Activated CD4-positive, alpha-beta memory T cell treated with anti-CD3 and anti-CD28 coated beads, Interleukin-2, amount 10 ng/mL, durations not matched to agents 7 days and 5 days (primary cell): Measurements from ENCODE around the gene WWTR1. TPM values are rescaled to one million over a fixed set of nuclear protein-coding genes. Genes with fewer than 3 reads are reported as not detected.

ENCODE experiments used
- CTCF ChIA-PET: fragments of 350-600 bp; sonication (Branson Sonifier 250); formaldehyde crosslinking; loops from one replicate; lab custom pipeline; 2021; ENCODE audit warnings: antibody characterized with exemption, inconsistent platforms; lab: Charles Lee
- POLR2A ChIA-PET: fragments of 350-600 bp; sonication (Branson Sonifier 250); formaldehyde crosslinking; loops from one replicate; lab custom pipeline; 2021; ENCODE audit warnings: antibody characterized with exemption; lab: Charles Lee
- DNase-seq: peaks from one replicate; pipeline ENCODE4 v3.0.0-alpha.2; 2020
- H3K27ac Mint-ChIP-seq: one replicate; pipeline ENCODE4 v1.8.0; 2021; ENCODE audit warnings: mild to moderate bottlenecking, mixed read lengths
- H3K27me3 Mint-ChIP-seq: one replicate; pipeline ENCODE4 v1.8.0; 2021; ENCODE audit warnings: mixed read lengths
- H3K36me3 Mint-ChIP-seq: one replicate; pipeline ENCODE4 v1.8.0; 2021; ENCODE audit warnings: low read depth, mixed read lengths
- H3K4me1 Mint-ChIP-seq: one replicate; pipeline ENCODE4 v1.8.0; 2021; ENCODE audit warnings: mixed read lengths
- H3K4me3 Mint-ChIP-seq: one replicate; pipeline ENCODE4 v1.8.0; 2021; ENCODE audit warnings: mild to moderate bottlenecking, mixed read lengths
- H3K9me3 Mint-ChIP-seq: one replicate; pipeline ENCODE4 v1.8.0; 2021; ENCODE audit warnings: mixed read lengths
- total RNA-seq, 2 experiments: library from RNA; stranded (reverse); gene quantifications; one replicate each; pipeline ENCODE4 v1.2.3, GENCODE V29; 2021

The WWTR1 gene
- total RNA-seq, 2 experiments from 2014 or later, result 1.9 to 2.1 TPM

GRCh38 chr3:149648525-149648924 lies 9.3 kb downstream of the WWTR1 start:
- no peaks in the 10 kb centered on the region for H3K9me3 Mint-ChIP-seq
- H3K4me1 Mint-ChIP-seq, result no peaks in the 10 kb centered on the region
- CTCF ChIA-PET, result no interaction called here
- DNase-seq, result no peak
- no peak overlapping the region for H3K27ac Mint-ChIP-seq
- POLR2A ChIA-PET, result no interaction called here
- no peak overlapping the region for H3K4me3 Mint-ChIP-seq
- no peaks in the 10 kb centered on the region for H3K36me3 Mint-ChIP-seq
- H3K27me3 Mint-ChIP-seq, result peaks cover 10% of the 10 kb centered on the region

- peaks cover 10% of the 10 kb centered on the region for H3K27me3 Mint-ChIP-seq
- ChIA-PET POLR2A (interaction anchor here (0.6 kb wide), 1 partner anchor 10 kb away, joined by 3 read pairs; no protein-coding TSS in a partner anchor), CTCF (interaction anchor here (0.6 kb wide), 1 partner anchor 12 kb away, joined by 6 read pairs; no protein-coding TSS in a partner anchor)
- no peak for DNase-seq
- H3K4me3 Mint-ChIP-seq, result no peak overlapping the region
- no peaks in the 10 kb centered on the region for H3K36me3 Mint-ChIP-seq
- no peak overlapping the region for H3K27ac Mint-ChIP-seq
- no peaks in the 10 kb centered on the region for H3K4me1 Mint-ChIP-seq
- H3K9me3 Mint-ChIP-seq, result no peaks in the 10 kb centered on the region
Measured at GRCh38 chr3:149647812-149648211, 10.0 kb downstream of the WWTR1 start.

GRCh38 chr3:149647285-149647684 lies 10.5 kb downstream of the WWTR1 start:
- H3K27ac Mint-ChIP-seq, result no peak overlapping the region
- ChIA-PET POLR2A (no interaction called here), CTCF (interaction anchor here (0.6 kb wide), 1 partner anchor 13 kb away, joined by 6 read pairs; no protein-coding TSS in a partner anchor)
- DNase-seq, result no peak
- no peak overlapping the region for H3K4me3 Mint-ChIP-seq
- H3K27me3 Mint-ChIP-seq, result peaks cover 10% of the 10 kb centered on the region
- no peaks in the 10 kb centered on the region for H3K36me3 Mint-ChIP-seq
- H3K4me1 Mint-ChIP-seq, result no peaks in the 10 kb centered on the region
- no peaks in the 10 kb centered on the region for H3K9me3 Mint-ChIP-seq

GRCh38 chr3:149646181-149646766 lies 11.6 kb downstream of the WWTR1 start:
- Mint-ChIP-seq H3K36me3 (no peaks in the 10 kb centered on the region), H3K27ac (no peak overlapping the region), H3K9me3 (no peaks in the 10 kb centered on the region), H3K4me3 (no peak overlapping the region), H3K27me3 (peaks cover 7% of the 10 kb centered on the region), H3K4me1 (no peaks in the 10 kb centered on the region)
- POLR2A ChIA-PET, result interaction anchor here (1.1 kb wide), 1 partner anchor 11 kb away, joined by 3 read pairs; no protein-coding TSS in a partner anchor
- no peak for DNase-seq
- CTCF ChIA-PET, result no interaction called here

- H3K36me3 Mint-ChIP-seq, result no peaks in the 10 kb centered on the region
- H3K27ac Mint-ChIP-seq, result no peak overlapping the region
- ChIA-PET CTCF (no interaction called here), POLR2A (no interaction called here)
- H3K4me1 Mint-ChIP-seq, result no peaks in the 10 kb centered on the region
- no peak overlapping the region for H3K4me3 Mint-ChIP-seq
- no peaks in the 10 kb centered on the region for H3K9me3 Mint-ChIP-seq
- no peak for DNase-seq
- H3K27me3 Mint-ChIP-seq, result peaks cover 2% of the 10 kb centered on the region
Measured at GRCh38 chr3:149643963-149644362, 13.9 kb downstream of the WWTR1 start.

- no peak for DNase-seq
- H3K36me3 Mint-ChIP-seq, result no peaks in the 10 kb centered on the region
- no peak overlapping the region for H3K4me3 Mint-ChIP-seq
- H3K9me3 Mint-ChIP-seq, result no peaks in the 10 kb centered on the region
- ChIA-PET CTCF (no interaction called here), POLR2A (no interaction called here)
- H3K4me1 Mint-ChIP-seq, result no peaks in the 10 kb centered on the region
- H3K27me3 Mint-ChIP-seq, result peaks cover 5% of the 10 kb centered on the region
- no peak overlapping the region for H3K27ac Mint-ChIP-seq
Measured at GRCh38 chr3:149643482-149643798, 14.4 kb downstream of the WWTR1 start.

GRCh38 chr3:149640976-149641728 lies 16.7 kb downstream of the WWTR1 start:
- Mint-ChIP-seq H3K36me3 (no peaks in the 10 kb centered on the region), H3K4me3 (no peak overlapping the region), H3K4me1 (no peaks in the 10 kb centered on the region), H3K9me3 (no peaks in the 10 kb centered on the region), H3K27ac (no peak overlapping the region), H3K27me3 (peaks cover 7% of the 10 kb centered on the region)
- POLR2A ChIA-PET, result no interaction called here
- no peak for DNase-seq
- CTCF ChIA-PET, result no interaction called here

GRCh38 chr3:149639093-149639486 lies 18.7 kb downstream of the WWTR1 start:
- Mint-ChIP-seq H3K4me3 (no peak overlapping the region), H3K27ac (no peak overlapping the region), H3K27me3 (peaks cover 17% of the 10 kb centered on the region), H3K36me3 (no peaks in the 10 kb centered on the region), H3K4me1 (no peaks in the 10 kb centered on the region), H3K9me3 (no peaks in the 10 kb centered on the region)
- ChIA-PET POLR2A (no interaction called here), CTCF (no interaction called here)
- no peak for DNase-seq

- H3K27me3 Mint-ChIP-seq, result peaks cover 22% of the 10 kb centered on the region
- H3K27ac Mint-ChIP-seq, result no peak overlapping the region
- no peaks in the 10 kb centered on the region for H3K4me1 Mint-ChIP-seq
- no peaks in the 10 kb centered on the region for H3K9me3 Mint-ChIP-seq
- no peak overlapping the region for H3K4me3 Mint-ChIP-seq
- DNase-seq, result no peak
- ChIA-PET CTCF (interaction anchor here (1.2 kb wide), 1 partner anchor 70 kb away, joined by 3 read pairs; no protein-coding TSS in a partner anchor), POLR2A (interaction anchor here (1.0 kb wide), 1 partner anchor 9 kb away, joined by 3 read pairs; no protein-coding TSS in a partner anchor)
- no peaks in the 10 kb centered on the region for H3K36me3 Mint-ChIP-seq
Measured at GRCh38 chr3:149638228-149639092, 19.4 kb downstream of the WWTR1 start.

- POLR2A ChIA-PET, result no interaction called here
- Mint-ChIP-seq H3K36me3 (no peaks in the 10 kb centered on the region), H3K9me3 (no peaks in the 10 kb centered on the region), H3K4me3 (no peak overlapping the region), H3K27ac (no peak overlapping the region), H3K27me3 (peaks cover 33% of the 10 kb centered on the region), H3K4me1 (no peaks in the 10 kb centered on the region)
- DNase-seq, result no peak
- CTCF ChIA-PET, result interaction anchor here (0.7 kb wide), 1 partner anchor 285 kb away, joined by 5 read pairs; no protein-coding TSS in a partner anchor
Measured at GRCh38 chr3:149635396-149635795, 22.4 kb downstream of the WWTR1 start.

GRCh38 chr3:149634573-149634972 lies 23.3 kb downstream of the WWTR1 start:
- no peaks in the 10 kb centered on the region for H3K9me3 Mint-ChIP-seq
- H3K4me1 Mint-ChIP-seq, result no peaks in the 10 kb centered on the region
- CTCF ChIA-PET, result interaction anchor here (0.7 kb wide), 1 partner anchor 284 kb away, joined by 5 read pairs; no protein-coding TSS in a partner anchor
- no peaks in the 10 kb centered on the region for H3K36me3 Mint-ChIP-seq
- no peak for DNase-seq
- no peak overlapping the region for H3K4me3 Mint-ChIP-seq
- H3K27ac Mint-ChIP-seq, result no peak overlapping the region
- peaks cover 37% of the 10 kb centered on the region for H3K27me3 Mint-ChIP-seq
- POLR2A ChIA-PET, result no interaction called here

GRCh38 chr3:149634072-149634471 lies 23.8 kb downstream of the WWTR1 start:
- Mint-ChIP-seq H3K27ac (no peak overlapping the region), H3K4me1 (no peaks in the 10 kb centered on the region), H3K27me3 (peaks cover 40% of the 10 kb centered on the region), H3K4me3 (no peak overlapping the region), H3K36me3 (no peaks in the 10 kb centered on the region), H3K9me3 (no peaks in the 10 kb centered on the region)
- ChIA-PET CTCF (no interaction called here), POLR2A (no interaction called here)
- no peak for DNase-seq

- no peaks in the 10 kb centered on the region for H3K9me3 Mint-ChIP-seq
- ChIA-PET CTCF (no interaction called here), POLR2A (no interaction called here)
- no peak for DNase-seq
- no peaks in the 10 kb centered on the region for H3K4me1 Mint-ChIP-seq
- no peak overlapping the region for H3K4me3 Mint-ChIP-seq
- H3K27ac Mint-ChIP-seq, result no peak overlapping the region
- peaks cover 35% of the 10 kb centered on the region for H3K27me3 Mint-ChIP-seq
- no peaks in the 10 kb centered on the region for H3K36me3 Mint-ChIP-seq
Measured at GRCh38 chr3:149632225-149632624, 25.6 kb downstream of the WWTR1 start.
